Peyer's patch (tissue), 4 donors: ENCODE data around the gene ROPN1B.

ENCODE experiments used
- CTCF ChIP-seq, 6 experiments: fragments of 450-650 bp in 4 of 6; fragments of 200-600 bp in 2 of 6; sonication (generic) in 1 of 6; IDR thresholded peaks; one replicate each; pipeline ENCODE4 v1.5.1; 2017 to 2019; ENCODE audit warnings: antibody characterized with exemption in 6 of 6, mild to moderate bottlenecking in 3 of 6, moderate library complexity in 1 of 6
- POLR2A ChIP-seq, 2 donors: fragments of 450-650 bp; IDR thresholded peaks; one replicate each; pipeline ENCODE4 v1.5.1; 2017; ENCODE audit warnings: antibody characterized with exemption in 2 of 2, mild to moderate bottlenecking in 2 of 2, moderate library complexity in 2 of 2

GRCh38 chr3:126021702-126022101 lies 52.7 kb downstream of the ROPN1B start:
- no peak for TF ChIP-seq CTCF (IDR thresholded peaks at IDR 0.05)
- TF ChIP-seq POLR2A (IDR thresholded peaks at IDR 0.05): no peak
